WTC11 (cell line): Measurements from ENCODE around the gene PQBP1. TPM values are rescaled to one million over a fixed set of nuclear protein-coding genes. Genes with fewer than 3 reads are reported as not detected.

Source experiments
- ATAC-seq: fragments of 200-7000 bp; cut with Tn5 transposase; 2 replicates; pipeline ENCODE4 v1.10.0; 2021; ENCODE audit warnings: mild to moderate bottlenecking, moderate library complexity
- CTCF ChIA-PET: fragments of 300-600 bp; sonication (Branson Sonifier 250); formaldehyde crosslinking; loops from one replicate; lab custom pipeline; 2021; ENCODE audit warnings: antibody characterized with exemption; lab: Charles Lee
- POLR2A ChIA-PET: fragments of 350-600 bp; sonication (Branson Sonifier 250); formaldehyde crosslinking; loops from one replicate; lab custom pipeline; 2021; ENCODE audit warnings: antibody characterized with exemption; lab: Charles Lee
- DNase-seq: peaks from one replicate; pipeline ENCODE4 v3.0.0; 2021; ENCODE audit warnings: low spot score
- H3K27ac Mint-ChIP-seq: 2 replicates; pipeline ENCODE4 v1.8.0; 2021; ENCODE audit warnings: mixed read lengths
- H3K27me3 Mint-ChIP-seq: 2 replicates; pipeline ENCODE4 v1.8.0; 2021; ENCODE audit warnings: low read depth, mild to moderate bottlenecking, moderate library complexity, mixed read lengths
- H3K36me3 Mint-ChIP-seq: 2 replicates; pipeline ENCODE4 v1.8.0; 2021; ENCODE audit warnings: mixed read lengths
- H3K4me1 Mint-ChIP-seq: 2 replicates; pipeline ENCODE4 v1.8.0; 2022; ENCODE audit warnings: mixed read lengths
- H3K4me3 Mint-ChIP-seq: 2 replicates; pipeline ENCODE4 v1.8.0; 2021; ENCODE audit warnings: mild to moderate bottlenecking, moderate library complexity, mixed read lengths
- H3K9me3 Mint-ChIP-seq: 2 replicates; pipeline ENCODE4 v1.8.0; 2021; ENCODE audit warnings: mixed read lengths
- ATF3 ChIP-seq: sonication (generic); formaldehyde crosslinking; conservative IDR thresholded peaks from 2 replicates; pipeline ENCODE4 v1.8.1; 2022; ENCODE audit warnings: mild to moderate bottlenecking, missing genetic modification reagents
- ELF4 ChIP-seq: sonication (generic); formaldehyde crosslinking; IDR thresholded peaks from 2 replicates; pipeline ENCODE4 v1.8.1; 2022; ENCODE audit warnings: low read depth, mild to moderate bottlenecking, moderate library complexity, missing genetic modification reagents
- GRHL2 ChIP-seq: fragments of 250-450 bp; sonication (Bioruptor Pico); IDR thresholded peaks from 2 replicates; pipeline ENCODE4 v1.8.0; 2022; ENCODE audit warnings: mild to moderate bottlenecking, moderate library complexity; ENCODE audit not compliant: insufficient replicate concordance, severe bottlenecking
- MAX ChIP-seq: sonication (generic); formaldehyde crosslinking; IDR thresholded peaks from 2 replicates; pipeline ENCODE4 v1.8.0; 2022; ENCODE audit warnings: mild to moderate bottlenecking, missing genetic modification reagents
- NFYB ChIP-seq: sonication (generic); formaldehyde crosslinking; conservative IDR thresholded peaks from 2 replicates; pipeline ENCODE4 v1.8.0; 2022; ENCODE audit warnings: low read depth, missing genetic modification reagents
- NR2C2 ChIP-seq: sonication (generic); formaldehyde crosslinking; IDR thresholded peaks from 2 replicates; pipeline ENCODE4 v1.8.0; 2022; ENCODE audit warnings: mild to moderate bottlenecking, missing genetic modification reagents
- PRRX2 ChIP-seq: fragments of 250-450 bp; sonication (Bioruptor Pico); IDR thresholded peaks from 2 replicates; pipeline ENCODE4 v1.8.0; 2021; ENCODE audit warnings: mild to moderate bottlenecking
- SMAD4 ChIP-seq: sonication (generic); formaldehyde crosslinking; IDR thresholded peaks from 2 replicates; pipeline ENCODE4 v1.8.0; 2022; ENCODE audit warnings: mild to moderate bottlenecking, missing genetic modification reagents
- TEAD4 ChIP-seq: sonication (generic); formaldehyde crosslinking; IDR thresholded peaks from 2 replicates; pipeline ENCODE4 v1.8.0; 2022; ENCODE audit warnings: mild to moderate bottlenecking, missing genetic modification reagents
- TP53 ChIP-seq: sonication (generic); formaldehyde crosslinking; IDR thresholded peaks from 2 replicates; pipeline ENCODE4 v1.8.1; 2023; ENCODE audit warnings: mild to moderate bottlenecking, missing genetic modification reagents
- ZNF263 ChIP-seq: sonication (generic); formaldehyde crosslinking; IDR thresholded peaks from 2 replicates; pipeline ENCODE4 v1.8.1; 2022; ENCODE audit warnings: low read depth, mild to moderate bottlenecking, moderate library complexity, missing genetic modification reagents
- ZNF317 ChIP-seq: sonication (generic); formaldehyde crosslinking; IDR thresholded peaks from 2 replicates; pipeline ENCODE4 v1.8.1; 2023; ENCODE audit warnings: low read depth, mild to moderate bottlenecking, moderate library complexity, missing genetic modification reagents, borderline replicate concordance
- ZNF425 ChIP-seq: fragments of 250-450 bp; sonication (Bioruptor Pico); conservative IDR thresholded peaks from 2 replicates; pipeline ENCODE4 v1.9.0; 2021; ENCODE audit warnings: mild to moderate bottlenecking
- ZNF671 ChIP-seq: fragments of 250-450 bp; sonication (Bioruptor Pico); IDR thresholded peaks from 2 replicates; pipeline ENCODE4 v1.8.0; 2021; ENCODE audit warnings: mild to moderate bottlenecking
- total RNA-seq: library from RNA; stranded (reverse); gene quantifications from 3 replicates; pipeline ENCODE4 v1.2.3, GENCODE V29; 2021
- TF ChIP-seq, protein P1 (sequence below): fragments of 250-450 bp; sonication (Bioruptor Pico); IDR thresholded peaks from 2 replicates; pipeline ENCODE4 v1.9.0; 2021; ENCODE audit warnings: mild to moderate bottlenecking
- TF ChIP-seq, protein P2 (sequence below): sonication (generic); formaldehyde crosslinking; IDR thresholded peaks from 2 replicates; pipeline ENCODE4 v1.8.1; 2023; ENCODE audit warnings: mild to moderate bottlenecking, missing genetic modification reagents, borderline replicate concordance
- TF ChIP-seq, protein P3 (sequence below): sonication (generic); formaldehyde crosslinking; IDR thresholded peaks from 2 replicates; pipeline ENCODE4 v1.8.0; 2023; ENCODE audit warnings: mild to moderate bottlenecking, missing genetic modification reagents
- TF ChIP-seq, protein P4 (sequence below): sonication (generic); formaldehyde crosslinking; IDR thresholded peaks from 2 replicates; pipeline ENCODE4 v1.8.1; 2022; ENCODE audit warnings: mild to moderate bottlenecking, moderate library complexity, missing genetic modification reagents

PQBP1 gene
- total RNA-seq, 1 experiment from 2014 or later = 79.4 TPM

- TF ChIP-seq TEAD4 (CRISPR knock-in tag) = no peak
Measured at GRCh38 chrX:48919947-48920717, 22.4 kb downstream of the PQBP1 start (continued).

DNA sequence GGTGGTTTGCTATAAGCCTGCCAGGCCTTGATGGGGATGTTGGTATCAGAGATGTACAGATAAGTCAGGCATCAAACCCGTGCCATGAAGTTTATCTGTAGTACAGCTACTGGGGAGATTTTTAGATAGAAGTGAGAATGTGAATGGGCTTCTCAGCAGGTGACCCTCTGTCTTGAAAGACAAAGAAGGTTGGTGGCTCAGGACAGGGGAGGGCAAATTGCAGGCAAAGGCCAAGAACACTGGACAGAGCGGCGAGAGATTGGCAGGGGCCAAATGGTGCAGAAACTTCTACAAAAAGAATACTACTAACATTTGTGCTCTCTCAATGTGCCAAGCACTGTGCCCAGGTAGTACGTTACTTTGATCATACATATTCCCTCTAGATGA lies 23.0 kb downstream of the PQBP1 start:
- CTCF ChIA-PET = interaction anchor here (1.8 kb wide), 1 partner anchor 17 kb away, joined by 8 read pairs; no protein-coding TSS in a partner anchor
- Mint-ChIP-seq H3K4me3 (peak overlapping the region; percentile 93), H3K4me1 (peaks cover 43% of the 10 kb centered on the region), H3K27me3 (no peaks in the 10 kb centered on the region), H3K36me3 (peaks cover 48% of the 10 kb centered on the region), H3K27ac (peak overlapping the region; percentile 93), H3K9me3 (no peaks in the 10 kb centered on the region)
- POLR2A ChIA-PET = interaction anchor here (0.6 kb wide), 1 partner anchor 23 kb away, joined by 3 read pairs; the partner anchor contains the start of genes PQBP1 and TIMM17B
- ATAC-seq (no peak), DNase-seq (no peak)
- TF ChIP-seq, protein P1, sequence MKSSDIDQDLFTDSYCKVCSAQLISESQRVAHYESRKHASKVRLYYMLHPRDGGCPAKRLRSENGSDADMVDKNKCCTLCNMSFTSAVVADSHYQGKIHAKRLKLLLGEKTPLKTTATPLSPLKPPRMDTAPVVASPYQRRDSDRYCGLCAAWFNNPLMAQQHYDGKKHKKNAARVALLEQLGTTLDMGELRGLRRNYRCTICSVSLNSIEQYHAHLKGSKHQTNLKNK (CRISPR knock-in tag) = no peak
- TF ChIP-seq ZNF671 = no peak
- TF ChIP-seq ATF3 (CRISPR knock-in tag) = no peak

- Mint-ChIP-seq H3K4me1 (peaks cover 62% of the 10 kb centered on the region), H3K36me3 (peaks cover 25% of the 10 kb centered on the region), H3K27me3 (no peaks in the 10 kb centered on the region), H3K9me3 (no peaks in the 10 kb centered on the region), H3K27ac (peak overlapping the region; percentile 90), H3K4me3 (no peak overlapping the region)
- POLR2A ChIA-PET = no interaction called here
- CTCF ChIA-PET = interaction anchor here (1.4 kb wide), 1 partner anchor 14 kb away, joined by 4 read pairs; no protein-coding TSS in a partner anchor
- no peak for ATAC-seq
- DNase-seq = no peak
- TF ChIP-seq ELF4 (CRISPR knock-in tag) = no peak
- no peak for TF ChIP-seq GRHL2 (CRISPR knock-in tag)
- TF ChIP-seq ZNF425 (CRISPR knock-in tag) = no peak
- TF ChIP-seq NR2C2 (CRISPR knock-in tag) = no peak
- no peak for TF ChIP-seq SMAD4 (CRISPR knock-in tag)
- no peak for TF ChIP-seq TEAD4 (CRISPR knock-in tag)
- TF ChIP-seq PRRX2 (CRISPR knock-in tag) = no peak
- TF ChIP-seq, protein P2, sequence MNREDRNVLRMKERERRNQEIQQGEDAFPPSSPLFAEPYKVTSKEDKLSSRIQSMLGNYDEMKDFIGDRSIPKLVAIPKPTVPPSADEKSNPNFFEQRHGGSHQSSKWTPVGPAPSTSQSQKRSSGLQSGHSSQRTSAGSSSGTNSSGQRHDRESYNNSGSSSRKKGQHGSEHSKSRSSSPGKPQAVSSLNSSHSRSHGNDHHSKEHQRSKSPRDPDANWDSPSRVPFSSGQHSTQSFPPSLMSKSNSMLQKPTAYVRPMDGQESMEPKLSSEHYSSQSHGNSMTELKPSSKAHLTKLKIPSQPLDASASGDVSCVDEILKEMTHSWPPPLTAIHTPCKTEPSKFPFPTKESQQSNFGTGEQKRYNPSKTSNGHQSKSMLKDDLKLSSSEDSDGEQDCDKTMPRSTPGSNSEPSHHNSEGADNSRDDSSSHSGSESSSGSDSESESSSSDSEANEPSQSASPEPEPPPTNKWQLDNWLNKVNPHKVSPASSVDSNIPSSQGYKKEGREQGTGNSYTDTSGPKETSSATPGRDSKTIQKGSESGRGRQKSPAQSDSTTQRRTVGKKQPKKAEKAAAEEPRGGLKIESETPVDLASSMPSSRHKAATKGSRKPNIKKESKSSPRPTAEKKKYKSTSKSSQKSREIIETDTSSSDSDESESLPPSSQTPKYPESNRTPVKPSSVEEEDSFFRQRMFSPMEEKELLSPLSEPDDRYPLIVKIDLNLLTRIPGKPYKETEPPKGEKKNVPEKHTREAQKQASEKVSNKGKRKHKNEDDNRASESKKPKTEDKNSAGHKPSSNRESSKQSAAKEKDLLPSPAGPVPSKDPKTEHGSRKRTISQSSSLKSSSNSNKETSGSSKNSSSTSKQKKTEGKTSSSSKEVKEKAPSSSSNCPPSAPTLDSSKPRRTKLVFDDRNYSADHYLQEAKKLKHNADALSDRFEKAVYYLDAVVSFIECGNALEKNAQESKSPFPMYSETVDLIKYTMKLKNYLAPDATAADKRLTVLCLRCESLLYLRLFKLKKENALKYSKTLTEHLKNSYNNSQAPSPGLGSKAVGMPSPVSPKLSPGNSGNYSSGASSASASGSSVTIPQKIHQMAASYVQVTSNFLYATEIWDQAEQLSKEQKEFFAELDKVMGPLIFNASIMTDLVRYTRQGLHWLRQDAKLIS (CRISPR knock-in tag) = no peak
- TF ChIP-seq ZNF317 (CRISPR knock-in tag) = no peak
- no peak for TF ChIP-seq MAX
- no peak for TF ChIP-seq ZNF263 (CRISPR knock-in tag)
- no peak for TF ChIP-seq ATF3 (CRISPR knock-in tag)
- no peak for TF ChIP-seq NFYB (CRISPR knock-in tag)
- TF ChIP-seq, protein P3, sequence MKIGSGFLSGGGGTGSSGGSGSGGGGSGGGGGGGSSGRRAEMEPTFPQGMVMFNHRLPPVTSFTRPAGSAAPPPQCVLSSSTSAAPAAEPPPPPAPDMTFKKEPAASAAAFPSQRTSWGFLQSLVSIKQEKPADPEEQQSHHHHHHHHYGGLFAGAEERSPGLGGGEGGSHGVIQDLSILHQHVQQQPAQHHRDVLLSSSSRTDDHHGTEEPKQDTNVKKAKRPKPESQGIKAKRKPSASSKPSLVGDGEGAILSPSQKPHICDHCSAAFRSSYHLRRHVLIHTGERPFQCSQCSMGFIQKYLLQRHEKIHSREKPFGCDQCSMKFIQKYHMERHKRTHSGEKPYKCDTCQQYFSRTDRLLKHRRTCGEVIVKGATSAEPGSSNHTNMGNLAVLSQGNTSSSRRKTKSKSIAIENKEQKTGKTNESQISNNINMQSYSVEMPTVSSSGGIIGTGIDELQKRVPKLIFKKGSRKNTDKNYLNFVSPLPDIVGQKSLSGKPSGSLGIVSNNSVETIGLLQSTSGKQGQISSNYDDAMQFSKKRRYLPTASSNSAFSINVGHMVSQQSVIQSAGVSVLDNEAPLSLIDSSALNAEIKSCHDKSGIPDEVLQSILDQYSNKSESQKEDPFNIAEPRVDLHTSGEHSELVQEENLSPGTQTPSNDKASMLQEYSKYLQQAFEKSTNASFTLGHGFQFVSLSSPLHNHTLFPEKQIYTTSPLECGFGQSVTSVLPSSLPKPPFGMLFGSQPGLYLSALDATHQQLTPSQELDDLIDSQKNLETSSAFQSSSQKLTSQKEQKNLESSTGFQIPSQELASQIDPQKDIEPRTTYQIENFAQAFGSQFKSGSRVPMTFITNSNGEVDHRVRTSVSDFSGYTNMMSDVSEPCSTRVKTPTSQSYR = no peak
- TF ChIP-seq, protein P4, sequence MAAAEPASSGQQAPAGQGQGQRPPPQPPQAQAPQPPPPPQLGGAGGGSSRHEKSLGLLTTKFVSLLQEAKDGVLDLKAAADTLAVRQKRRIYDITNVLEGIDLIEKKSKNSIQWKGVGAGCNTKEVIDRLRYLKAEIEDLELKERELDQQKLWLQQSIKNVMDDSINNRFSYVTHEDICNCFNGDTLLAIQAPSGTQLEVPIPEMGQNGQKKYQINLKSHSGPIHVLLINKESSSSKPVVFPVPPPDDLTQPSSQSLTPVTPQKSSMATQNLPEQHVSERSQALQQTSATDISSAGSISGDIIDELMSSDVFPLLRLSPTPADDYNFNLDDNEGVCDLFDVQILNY (CRISPR knock-in tag) = no peak
- no peak for TF ChIP-seq TP53 (CRISPR knock-in tag)
Measured at GRCh38 chrX:48923771-48924170, 26.0 kb downstream of the PQBP1 start.
